ENCODE results near the gene CCT8. TPM values are rescaled to one million over a fixed set of nuclear protein-coding genes. Genes with fewer than 3 reads are reported as not detected.
A peak's percentile ranks its signal among the peaks of the same experiment; 100 is the strongest.
"Not testable (repeated sequence)": the region's sequence is repeated elsewhere in the genome, so short reads cannot be mapped to it uniquely, and the experiment has no call there.

Gene CCT8
- total and polyA plus RNA-seq, 2 experiments from 2014 or later = 151 to 153 TPM

DNA sequence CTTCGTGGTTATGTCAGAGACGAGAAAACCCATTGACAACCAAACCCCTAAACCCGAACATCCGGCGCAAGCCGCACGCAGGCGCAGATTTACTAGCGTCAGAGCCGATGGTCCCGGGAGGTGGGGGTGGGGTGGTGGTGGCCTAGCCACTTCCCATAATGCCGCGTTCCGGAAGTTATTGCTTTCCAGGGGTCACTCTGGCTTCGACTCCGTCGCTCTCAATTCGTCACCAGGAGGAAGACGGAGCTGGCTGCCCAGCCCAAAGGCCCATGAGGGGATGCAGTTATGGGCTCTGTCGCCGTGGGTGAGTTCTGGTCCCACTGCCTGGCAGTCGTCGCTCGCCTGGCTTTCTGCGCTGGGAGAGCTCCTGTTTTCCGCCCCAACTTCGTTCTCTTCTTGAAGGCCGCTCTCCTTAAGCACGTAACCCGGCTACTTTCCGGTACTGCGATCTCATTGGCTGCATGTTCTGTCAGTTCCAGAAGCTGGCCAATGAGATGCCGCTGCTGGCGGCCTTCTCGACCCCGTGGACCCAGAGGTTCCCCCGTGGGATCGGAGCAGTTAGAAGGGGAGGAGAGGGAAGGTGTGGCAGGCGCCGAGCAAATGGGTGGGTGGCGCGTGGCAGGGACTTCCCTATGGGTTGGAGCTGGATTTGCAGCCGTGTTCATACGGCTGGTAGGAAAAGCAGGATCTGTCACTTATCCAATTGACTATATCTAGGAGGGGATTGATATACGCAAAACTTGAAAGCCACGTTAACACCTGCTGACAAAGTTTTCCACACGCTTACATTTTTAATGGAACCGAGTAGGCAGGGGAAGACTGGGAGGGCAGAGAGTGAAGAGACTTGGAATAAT lies 48.7 kb downstream of the CCT8 start, which contains the start of gene USP16:
TSS of gene USP16 (plus strand) at position 195 of the 854 bp plus-strand sequence. CDS start 3,246 bp downstream, outside the sequence.
- Histone ChIP-seq H3K4me2 (ENCODE audit: unreplicated experiment) (peak within 1 kb of the TSS; percentile 97), H2AFZ (peak within 1 kb of the TSS; percentile 97), H3K4me3 (peak within 1 kb of the TSS; percentile 90), H3K9me3 (ENCODE audit: low read depth) (no peaks in the 10 kb centered on the region), H3K9ac (peak within 1 kb of the TSS; percentile 94), H3K9me2 (ENCODE audit: insufficient read depth) (no peaks in the 10 kb centered on the region), H3K27ac (peak within 1 kb of the TSS; percentile 96), H3K27me3 (replicated peaks; ENCODE audit: insufficient read depth) (no peaks in the 10 kb centered on the region; the same call in 1 of the 2 replicates), H4K20me1 (ENCODE audit: insufficient read depth) (no peaks in the 10 kb centered on the region), H3F3A (ENCODE audit: insufficient read depth) (peaks cover 12% of the 10 kb centered on the region), H3K79me2 (ENCODE audit: insufficient read depth) (peaks cover 50% of the 10 kb centered on the region), H3K36me3 (ENCODE audit: low read depth) (peaks cover 4% of the 10 kb centered on the region; the same call in 1 of the 2 replicates), H3K4me1 (ENCODE audit: insufficient read depth) (peaks cover 7% of the 10 kb centered on the region)
- WGBS, 2 experiments (ENCODE audit: low coverage in 1 of 2, low lambda C conversion rate in 2 of 2, missing lambda C conversion rate in 2 of 2) = 1 to 2% methylated on average over 46 to 48 of the region's 48 CpGs
- no peak for TF ChIP-seq EZH2 (IDR thresholded peaks at IDR 0.05; ENCODE audit: insufficient read depth, poor library complexity, severe bottlenecking)
- no peak for TF ChIP-seq EZH2phosphoT487 (IDR thresholded peaks at IDR 0.05; ENCODE audit: insufficient read depth, low read depth)
- DNase-seq = peak; percentile 98
- in situ Hi-C loops (cut with MboI) = no loop called here

DNA sequence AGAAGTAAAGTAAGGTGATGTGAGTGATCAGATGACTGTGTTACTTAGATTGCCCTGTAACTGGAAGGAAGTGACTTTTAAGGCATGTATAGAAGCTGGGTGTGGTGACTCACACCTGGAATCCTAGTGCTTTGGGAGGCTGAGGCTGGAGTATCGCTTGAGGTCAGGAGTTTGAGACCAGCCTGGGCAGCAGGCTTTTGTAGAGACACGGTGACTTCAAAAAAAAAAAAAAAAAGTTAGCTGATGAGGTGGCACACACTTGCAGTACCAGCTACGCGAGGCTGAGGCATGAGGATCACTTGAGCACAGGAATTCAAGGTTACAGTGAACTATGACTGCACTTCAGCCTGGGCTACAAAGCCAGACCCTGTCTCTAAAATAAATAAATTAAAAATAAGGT lies 51.3 kb downstream of the CCT8 start:
- Histone ChIP-seq H3K79me2 (ENCODE audit: insufficient read depth) (peaks cover 46% of the 10 kb centered on the region), H3K9me3 (ENCODE audit: low read depth) (no peaks in the 10 kb centered on the region), H3K4me2 (ENCODE audit: unreplicated experiment) (no peak overlapping the region), H4K20me1 (ENCODE audit: insufficient read depth) (no peaks in the 10 kb centered on the region), H3F3A (ENCODE audit: insufficient read depth) (peaks cover 12% of the 10 kb centered on the region), H3K4me3 (no peak overlapping the region), H2AFZ (no peak overlapping the region), H3K4me1 (ENCODE audit: insufficient read depth) (peaks cover 7% of the 10 kb centered on the region), H3K9me2 (ENCODE audit: insufficient read depth) (no peaks in the 10 kb centered on the region), H3K27me3 (replicated peaks; ENCODE audit: insufficient read depth) (no peaks in the 10 kb centered on the region; the same call in 1 of the 2 replicates), H3K9ac (no peak overlapping the region), H3K27ac (no peak overlapping the region), H3K36me3 (ENCODE audit: low read depth) (no peaks in the 10 kb centered on the region)
- no peak for TF ChIP-seq EZH2phosphoT487 (IDR thresholded peaks at IDR 0.05; ENCODE audit: insufficient read depth, low read depth)
- no peak for TF ChIP-seq EZH2 (IDR thresholded peaks at IDR 0.05; ENCODE audit: insufficient read depth, poor library complexity, severe bottlenecking)
- in situ Hi-C loops (cut with MboI) = no loop called here
- WGBS, 2 experiments (ENCODE audit: low coverage in 1 of 2, low lambda C conversion rate in 2 of 2, missing lambda C conversion rate in 2 of 2) = 76 to 77% methylated on average over 4 of the region's 4 CpGs
- peak; percentile 16 for DNase-seq

DNA sequence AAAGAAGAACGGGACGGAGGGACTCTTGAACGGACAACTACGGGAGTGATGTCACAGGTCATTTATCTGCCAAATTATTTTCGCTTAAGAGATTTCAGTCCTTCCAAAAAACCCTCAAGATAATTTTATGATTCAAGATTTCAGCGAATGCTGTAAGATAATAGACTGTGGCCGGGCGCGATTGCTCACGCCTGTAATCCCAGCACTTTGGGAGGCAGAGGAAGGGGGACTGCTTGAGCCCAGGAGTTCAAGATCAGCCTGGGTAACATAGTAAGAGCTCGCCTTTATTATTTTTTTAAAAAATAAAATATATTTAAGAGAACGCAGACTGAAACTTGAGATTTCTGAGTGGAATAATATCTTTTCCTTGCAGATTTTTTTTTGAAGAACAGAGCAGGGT lies 54.9 kb downstream of the CCT8 start:
- no peaks in the 10 kb centered on the region for H3K4me1 ChIP-seq (ENCODE audit: insufficient read depth)
- no peaks in the 10 kb centered on the region for H4K20me1 ChIP-seq (ENCODE audit: insufficient read depth)
- DNase-seq = peak; percentile 52
- peak overlapping the region; percentile 76 for H3K4me3 ChIP-seq
- H3K79me2 ChIP-seq (ENCODE audit: insufficient read depth) = peaks cover 39% of the 10 kb centered on the region
- in situ Hi-C loops (cut with MboI) = no loop called here
- peak overlapping the region; percentile 59 for H3K4me2 ChIP-seq (ENCODE audit: unreplicated experiment)
- no peaks in the 10 kb centered on the region for H3K9me2 ChIP-seq (ENCODE audit: insufficient read depth)
- H3K36me3 ChIP-seq (ENCODE audit: low read depth) = no peaks in the 10 kb centered on the region
- WGBS, 2 experiments (ENCODE audit: low coverage in 1 of 2, low lambda C conversion rate in 2 of 2, missing lambda C conversion rate in 2 of 2) = 36 to 40% methylated on average over 12 of the region's 12 CpGs
- peak overlapping the region; percentile 48 for H3K27ac ChIP-seq
- H3K27me3 ChIP-seq (replicated peaks; ENCODE audit: insufficient read depth) = no peaks in the 10 kb centered on the region
- H3K9ac ChIP-seq = peak overlapping the region; percentile 83
- H2AFZ ChIP-seq = peak overlapping the region; percentile 75
- H3F3A ChIP-seq (ENCODE audit: insufficient read depth) = no peaks in the 10 kb centered on the region
- no peaks in the 10 kb centered on the region for H3K9me3 ChIP-seq (ENCODE audit: low read depth)
- TF ChIP-seq EZH2 (IDR thresholded peaks at IDR 0.05; ENCODE audit: insufficient read depth, poor library complexity, severe bottlenecking) (no peak), EZH2phosphoT487 (IDR thresholded peaks at IDR 0.05; ENCODE audit: insufficient read depth, low read depth) (no peak)

GRCh38 chr21:29017639-29018237 lies 55.7 kb downstream of the CCT8 start:
- H3K9ac ChIP-seq = peak overlapping the region; percentile 83
- H3K27me3 ChIP-seq (replicated peaks; ENCODE audit: insufficient read depth) = no peaks in the 10 kb centered on the region
- in situ Hi-C loops (cut with MboI) = no loop called here
- peak overlapping the region; percentile 75 for H2AFZ ChIP-seq
- peaks cover 39% of the 10 kb centered on the region for H3K79me2 ChIP-seq (ENCODE audit: insufficient read depth)
- H3F3A ChIP-seq (ENCODE audit: insufficient read depth) = no peaks in the 10 kb centered on the region
- peak; percentile 18 for DNase-seq
- H3K4me3 ChIP-seq = peak overlapping the region; percentile 76
- no peaks in the 10 kb centered on the region for H3K4me1 ChIP-seq (ENCODE audit: insufficient read depth)
- H3K4me2 ChIP-seq (ENCODE audit: unreplicated experiment) = peak overlapping the region; percentile 59
- no peaks in the 10 kb centered on the region for H3K9me3 ChIP-seq (ENCODE audit: low read depth)
- no peaks in the 10 kb centered on the region for H4K20me1 ChIP-seq (ENCODE audit: insufficient read depth)
- 66 to 67% methylated on average over 6 of the region's 6 CpGs for WGBS, 2 experiments (ENCODE audit: low coverage in 1 of 2, low lambda C conversion rate in 2 of 2, missing lambda C conversion rate in 2 of 2)
- no peak for TF ChIP-seq EZH2phosphoT487 (IDR thresholded peaks at IDR 0.05; ENCODE audit: insufficient read depth, low read depth)
- no peak for TF ChIP-seq EZH2 (IDR thresholded peaks at IDR 0.05; ENCODE audit: insufficient read depth, poor library complexity, severe bottlenecking)
- no peaks in the 10 kb centered on the region for H3K36me3 ChIP-seq (ENCODE audit: low read depth)
- H3K27ac ChIP-seq = no peak overlapping the region
- H3K9me2 ChIP-seq (ENCODE audit: insufficient read depth) = no peaks in the 10 kb centered on the region

- H3K27me3 ChIP-seq (replicated peaks; ENCODE audit: insufficient read depth); H3F3A ChIP-seq (ENCODE audit: insufficient read depth); H3K4me1 ChIP-seq (ENCODE audit: insufficient read depth); H4K20me1 ChIP-seq (ENCODE audit: insufficient read depth); H3K36me3 ChIP-seq (ENCODE audit: low read depth); H3K9me2 ChIP-seq (ENCODE audit: insufficient read depth); in situ Hi-C loops (cut with MboI); H2AFZ ChIP-seq; H3K4me3 ChIP-seq; H3K27ac ChIP-seq; H3K9ac ChIP-seq; H3K4me2 ChIP-seq (ENCODE audit: unreplicated experiment); H3K79me2 ChIP-seq (ENCODE audit: insufficient read depth); H3K9me3 ChIP-seq (ENCODE audit: low read depth); DNase-seq: not testable (repeated sequence)
- WGBS, 2 experiments (ENCODE audit: low coverage in 1 of 2, low lambda C conversion rate in 2 of 2, missing lambda C conversion rate in 2 of 2) = 89% methylated on average over 19 of the region's 30 CpGs; no CpG with 5 or more reads in 1 of the 2 experiments
Measured at GRCh38 chr21:29011236-29011635, 62.2 kb downstream of the CCT8 start.
